K562 (cell line): ENCODE data around the gene KRT71.

ENCODE experiments used
- BDP1 ChIP-seq: IDR thresholded peaks from 3 replicates; pipeline ENCODE4 v1.6.1; 2011; ENCODE audit not compliant: insufficient read length, insufficient read depth
- CBX3 ChIP-seq, 2 experiments: IDR thresholded peaks; 1 replicate in 1 of 2; 2 replicates in 1 of 2; pipeline ENCODE4 v1.6.1; 2012; ENCODE audit warnings: inconsistent platforms in 2 of 2, low read length in 2 of 2, borderline replicate concordance in 1 of 2, control low read depth in 1 of 2
- EGR1 ChIP-seq: fragments of 450-650 bp; conservative IDR thresholded peaks from 2 replicates; pipeline ENCODE4 v1.6.1; 2017; ENCODE audit warnings: mild to moderate bottlenecking
- JUNB ChIP-seq: fragments of 450-650 bp; formaldehyde crosslinking; conservative IDR thresholded peaks from 2 replicates; pipeline ENCODE4 v1.4.0; 2020; ENCODE audit warnings: mild to moderate bottlenecking
- POLR2A ChIP-seq: fragments of 450-650 bp; conservative IDR thresholded peaks from 2 replicates; pipeline ENCODE4 v1.6.1; 2016
- TEAD1 ChIP-seq, 2 experiments: fragments of 450-650 bp in 1 of 2; sonication (generic) in 1 of 2; formaldehyde crosslinking; IDR thresholded peaks; 2 replicates each; pipeline versions ENCODE4 v1.4.0 to v1.8.0; 2020 to 2022; ENCODE audit warnings: mild to moderate bottlenecking in 2 of 2, missing genetic modification reagents in 1 of 2
- ZFX ChIP-seq: sonication (generic); formaldehyde crosslinking; IDR thresholded peaks from 2 replicates; pipeline ENCODE4 v1.8.0; 2022; ENCODE audit warnings: mild to moderate bottlenecking, missing genetic modification reagents, moderate library complexity
- ZNF263 ChIP-seq: sonication (generic); formaldehyde crosslinking; IDR thresholded peaks from 2 replicates; pipeline ENCODE4 v1.8.0; 2022; ENCODE audit warnings: mild to moderate bottlenecking, missing genetic modification reagents, borderline replicate concordance
- TF ChIP-seq, protein P1 (sequence below), 3 experiments: IDR thresholded peaks in 2 of 3; conservative IDR thresholded peaks in 1 of 3; 2 replicates each; pipeline ENCODE4 v1.5.1; 2011 to 2012; ENCODE audit warnings: low read length in 3 of 3, mild to moderate bottlenecking in 3 of 3, control low read depth in 2 of 3, improper control_type of control experiment in 1 of 3, inconsistent platforms in 1 of 3, low read depth in 1 of 3, mixed read lengths in 1 of 3, moderate library complexity in 1 of 3; ENCODE audit not compliant: insufficient read depth in 2 of 3

DNA sequence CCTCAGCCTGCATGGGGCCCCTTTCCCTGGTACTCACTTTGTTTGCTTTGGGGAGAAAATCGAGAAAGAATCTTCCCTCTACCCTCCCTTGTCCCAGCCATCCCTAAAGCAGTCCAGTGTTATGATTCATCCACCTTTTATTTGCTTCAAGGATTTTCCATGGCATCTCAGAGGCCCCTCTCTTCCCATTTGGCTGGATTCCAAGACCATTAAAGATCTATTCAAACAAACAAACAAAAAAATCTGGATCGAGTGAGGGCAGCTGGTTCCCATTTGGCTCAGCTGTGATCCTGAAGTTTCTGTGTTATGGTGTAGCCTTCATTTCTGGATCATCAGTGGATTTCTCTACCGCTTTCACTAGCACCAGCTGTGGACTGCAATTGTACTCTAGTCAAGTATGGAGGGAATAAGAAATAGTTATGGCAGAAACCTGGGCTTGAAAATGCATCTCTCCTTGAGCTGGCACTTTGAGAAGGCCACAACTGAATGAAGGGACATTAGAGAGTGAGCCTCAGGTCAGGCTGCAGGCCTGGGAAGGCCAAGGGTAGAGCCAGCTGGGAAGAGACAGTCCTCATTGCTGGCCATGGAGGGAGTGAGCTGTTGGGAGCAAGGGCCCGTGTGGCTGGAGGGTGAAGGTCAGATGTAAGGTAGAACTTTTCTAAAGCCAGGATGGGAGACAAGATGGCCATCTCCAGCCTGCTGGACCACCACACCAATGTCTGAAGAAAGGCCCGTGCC lies 13.7 kb downstream of the KRT71 start:
- TF ChIP-seq POLR2A (no peak), EGR1 (no peak), TEAD1 (CRISPR knock-in tag; IDR thresholded peaks at IDR 0.05) (no peak), CBX3 (IDR thresholded peaks at IDR 0.05; ENCODE audit: borderline replicate concordance in 1 of 2, low read length in 2 of 2) (no peak), ZNF263 (no peak), BDP1 (no peak), ZFX (CRISPR knock-in tag) (no peak), JUNB (CRISPR knock-in tag) (no peak)
- TF ChIP-seq, protein P1, sequence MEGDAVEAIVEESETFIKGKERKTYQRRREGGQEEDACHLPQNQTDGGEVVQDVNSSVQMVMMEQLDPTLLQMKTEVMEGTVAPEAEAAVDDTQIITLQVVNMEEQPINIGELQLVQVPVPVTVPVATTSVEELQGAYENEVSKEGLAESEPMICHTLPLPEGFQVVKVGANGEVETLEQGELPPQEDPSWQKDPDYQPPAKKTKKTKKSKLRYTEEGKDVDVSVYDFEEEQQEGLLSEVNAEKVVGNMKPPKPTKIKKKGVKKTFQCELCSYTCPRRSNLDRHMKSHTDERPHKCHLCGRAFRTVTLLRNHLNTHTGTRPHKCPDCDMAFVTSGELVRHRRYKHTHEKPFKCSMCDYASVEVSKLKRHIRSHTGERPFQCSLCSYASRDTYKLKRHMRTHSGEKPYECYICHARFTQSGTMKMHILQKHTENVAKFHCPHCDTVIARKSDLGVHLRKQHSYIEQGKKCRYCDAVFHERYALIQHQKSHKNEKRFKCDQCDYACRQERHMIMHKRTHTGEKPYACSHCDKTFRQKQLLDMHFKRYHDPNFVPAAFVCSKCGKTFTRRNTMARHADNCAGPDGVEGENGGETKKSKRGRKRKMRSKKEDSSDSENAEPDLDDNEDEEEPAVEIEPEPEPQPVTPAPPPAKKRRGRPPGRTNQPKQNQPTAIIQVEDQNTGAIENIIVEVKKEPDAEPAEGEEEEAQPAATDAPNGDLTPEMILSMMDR (IDR thresholded peaks at IDR 0.05 in 2 of 3, conservative IDR thresholded peaks at IDR 0.05 in 1 of 3; ENCODE audit: insufficient read depth in 2 of 3, low read depth in 1 of 3, low read length in 3 of 3): no peak
